ENCODE data around the gene VWC2L. TPM values are rescaled to one million over a fixed set of nuclear protein-coding genes. Genes with fewer than 3 reads are reported as not detected.

Gene VWC2L
- total and polyA plus RNA-seq, 2 experiments from 2014 or later = not detected

GRCh38 chr2:214587442-214587841 is 176.6 kb downstream of the VWC2L start:
- Histone ChIP-seq H3K27ac (ENCODE audit: low read depth) (no peak overlapping the region), H3K9me2 (ENCODE audit: insufficient read depth) (no peaks in the 10 kb centered on the region), H3K36me3 (ENCODE audit: insufficient read depth) (no peaks in the 10 kb centered on the region), H3K27me3 (ENCODE audit: insufficient read depth) (peaks cover 19% of the 10 kb centered on the region), H3F3A (replicated peaks; ENCODE audit: low read depth) (no peaks in the 10 kb centered on the region), H4K20me1 (replicated peaks; ENCODE audit: insufficient read depth) (no peaks in the 10 kb centered on the region), H3K4me3 (no peak overlapping the region), H3K79me2 (replicated peaks; ENCODE audit: insufficient read depth) (no peaks in the 10 kb centered on the region), H2AFZ (no peak overlapping the region), H3K4me2 (no peak overlapping the region), H3K4me1 (ENCODE audit: insufficient read depth) (no peaks in the 10 kb centered on the region)
- Mint-ChIP-seq H3K4me1 (no peaks in the 10 kb centered on the region), H3K9me3 (no peaks in the 10 kb centered on the region; the same call in 2 of the 3 replicates), H3K4me3 (no peak overlapping the region), H3K27me3 (ENCODE audit: insufficient read depth, low read depth, poor library complexity) (peaks cover 4% of the 10 kb centered on the region), H3K27ac (no peak overlapping the region), H3K36me3 (ENCODE audit: low read depth) (no peaks in the 10 kb centered on the region)
- peak; percentile 90 for ATAC-seq
- TF ChIP-seq, protein P1, sequence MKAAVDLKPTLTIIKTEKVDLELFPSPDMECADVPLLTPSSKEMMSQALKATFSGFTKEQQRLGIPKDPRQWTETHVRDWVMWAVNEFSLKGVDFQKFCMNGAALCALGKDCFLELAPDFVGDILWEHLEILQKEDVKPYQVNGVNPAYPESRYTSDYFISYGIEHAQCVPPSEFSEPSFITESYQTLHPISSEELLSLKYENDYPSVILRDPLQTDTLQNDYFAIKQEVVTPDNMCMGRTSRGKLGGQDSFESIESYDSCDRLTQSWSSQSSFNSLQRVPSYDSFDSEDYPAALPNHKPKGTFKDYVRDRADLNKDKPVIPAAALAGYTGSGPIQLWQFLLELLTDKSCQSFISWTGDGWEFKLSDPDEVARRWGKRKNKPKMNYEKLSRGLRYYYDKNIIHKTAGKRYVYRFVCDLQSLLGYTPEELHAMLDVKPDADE (IDR thresholded peaks at IDR 0.05) = no peak
- TF ChIP-seq POLR2AphosphoS5 (IDR thresholded peaks at IDR 0.05; ENCODE audit: low read depth) (no peak), CTCF (conservative IDR thresholded peaks at IDR 0.05; ENCODE audit: low read depth in 2 of 2) (peak; percentile 68 to 81)
- peak; percentile 82 for DNase-seq (ENCODE audit: low spot score)

- Histone ChIP-seq H3K79me2 (replicated peaks; ENCODE audit: insufficient read depth) (no peaks in the 10 kb centered on the region), H3K36me3 (ENCODE audit: insufficient read depth) (no peaks in the 10 kb centered on the region), H3K27ac (ENCODE audit: low read depth) (no peak overlapping the region), H3F3A (replicated peaks; ENCODE audit: low read depth) (no peaks in the 10 kb centered on the region), H3K4me3 (no peak overlapping the region), H3K9me2 (ENCODE audit: insufficient read depth) (no peaks in the 10 kb centered on the region), H3K27me3 (ENCODE audit: insufficient read depth) (peaks cover 58% of the 10 kb centered on the region), H3K4me2 (no peak overlapping the region), H3K4me1 (ENCODE audit: insufficient read depth) (no peaks in the 10 kb centered on the region), H2AFZ (no peak overlapping the region), H4K20me1 (replicated peaks; ENCODE audit: insufficient read depth) (peaks cover 3% of the 10 kb centered on the region; the same call in 1 of the 2 replicates)
- Mint-ChIP-seq H3K4me3 (no peak overlapping the region), H3K4me1 (peaks cover 2% of the 10 kb centered on the region; the same call in 1 of the 3 replicates), H3K27me3 (ENCODE audit: insufficient read depth, low read depth, poor library complexity) (peaks cover 24% of the 10 kb centered on the region), H3K9me3 (no peaks in the 10 kb centered on the region; the same call in 2 of the 3 replicates), H3K27ac (no peak overlapping the region), H3K36me3 (ENCODE audit: low read depth) (no peaks in the 10 kb centered on the region)
- no peak for TF ChIP-seq ZNF462 (CRISPR knock-in tag; IDR thresholded peaks at IDR 0.05)
- peak; percentile 16 to 25; a peak in 2 of 4 replicates for TF ChIP-seq CTCF (conservative IDR thresholded peaks at IDR 0.05; ENCODE audit: low read depth in 2 of 2)
- DNase-seq (ENCODE audit: low spot score) (no peak), ATAC-seq (no peak)
Measured at GRCh38 chr2:214591366-214591765, 180.5 kb downstream of the VWC2L start.

Data from GM23338 (cell line).